Measurements from ENCODE around the gene SLC9A9. TPM values are rescaled to one million over a fixed set of nuclear protein-coding genes. Genes with fewer than 3 reads are reported as not detected.

SLC9A9 gene
- total and polyA plus RNA-seq, 12 donors, result 1.3 to 8.4 (median 3.0) TPM

- peaks cover 0 to 13% (median 0%) of the 10 kb centered on the region in 9 donors for H3K4me1 ChIP-seq
- intact Hi-C loops (cut with DNase I), result no loop called here
- H3K9me3 ChIP-seq, result peaks cover 0 to 9% (median 0%) of the 10 kb centered on the region in 11 donors
- H3K27ac ChIP-seq, result no peak overlapping the region
- H3K27me3 ChIP-seq, result no peaks in the 10 kb centered on the region
- DNase-seq, result no peak
- no peaks in the 10 kb centered on the region for H3K36me3 ChIP-seq
- TF ChIP-seq, protein P1, sequence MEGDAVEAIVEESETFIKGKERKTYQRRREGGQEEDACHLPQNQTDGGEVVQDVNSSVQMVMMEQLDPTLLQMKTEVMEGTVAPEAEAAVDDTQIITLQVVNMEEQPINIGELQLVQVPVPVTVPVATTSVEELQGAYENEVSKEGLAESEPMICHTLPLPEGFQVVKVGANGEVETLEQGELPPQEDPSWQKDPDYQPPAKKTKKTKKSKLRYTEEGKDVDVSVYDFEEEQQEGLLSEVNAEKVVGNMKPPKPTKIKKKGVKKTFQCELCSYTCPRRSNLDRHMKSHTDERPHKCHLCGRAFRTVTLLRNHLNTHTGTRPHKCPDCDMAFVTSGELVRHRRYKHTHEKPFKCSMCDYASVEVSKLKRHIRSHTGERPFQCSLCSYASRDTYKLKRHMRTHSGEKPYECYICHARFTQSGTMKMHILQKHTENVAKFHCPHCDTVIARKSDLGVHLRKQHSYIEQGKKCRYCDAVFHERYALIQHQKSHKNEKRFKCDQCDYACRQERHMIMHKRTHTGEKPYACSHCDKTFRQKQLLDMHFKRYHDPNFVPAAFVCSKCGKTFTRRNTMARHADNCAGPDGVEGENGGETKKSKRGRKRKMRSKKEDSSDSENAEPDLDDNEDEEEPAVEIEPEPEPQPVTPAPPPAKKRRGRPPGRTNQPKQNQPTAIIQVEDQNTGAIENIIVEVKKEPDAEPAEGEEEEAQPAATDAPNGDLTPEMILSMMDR (IDR thresholded peaks at IDR 0.05), result no peak
- no peak overlapping the region for H3K4me3 ChIP-seq
- 84 to 88% methylated on average over 4 of the region's 4 CpGs for WGBS, 2 donors
- ATAC-seq, result no peak
These were observed 489.3 kb downstream of the SLC9A9 start for GRCh38 chr3:143358793-143359491.

GRCh38 chr3:143358155-143358792, 490.0 kb downstream of the SLC9A9 start:
- ATAC-seq (peak in 2 of 8 donors; percentile 63 to 69), DNase-seq (no peak)
- TF ChIP-seq, protein P1 (IDR thresholded peaks at IDR 0.05), result no peak
- 45 to 49% methylated on average over 2 of the region's 2 CpGs for WGBS, 2 donors
- Histone ChIP-seq H3K4me3 (no peak overlapping the region), H3K4me1 (peaks cover 0 to 13% (median 0%) of the 10 kb centered on the region in 9 donors), H3K27me3 (no peaks in the 10 kb centered on the region), H3K36me3 (no peaks in the 10 kb centered on the region), H3K27ac (no peak overlapping the region), H3K9me3 (peaks cover 0 to 9% (median 0%) of the 10 kb centered on the region in 11 donors)
- intact Hi-C loops (cut with DNase I), result no loop called here

GRCh38 chr3:143357700-143358099, 490.6 kb downstream of the SLC9A9 start:
- WGBS, 2 donors, result 89 to 91% methylated on average over 3 of the region's 3 CpGs

GRCh38 chr3:143356839-143357238, 491.4 kb downstream of the SLC9A9 start:
- Histone ChIP-seq H3K36me3 (no peaks in the 10 kb centered on the region), H3K27me3 (no peaks in the 10 kb centered on the region), H3K4me3 (no peak overlapping the region), H3K27ac (no peak overlapping the region), H3K9me3 (peaks cover 0 to 9% (median 0%) of the 10 kb centered on the region in 11 donors), H3K4me1 (peaks cover 0 to 23% (median 2%) of the 10 kb centered on the region in 9 donors)
- intact Hi-C loops (cut with DNase I), result no loop called here
- no peak for ATAC-seq
- WGBS, 2 donors, result 95% methylated on average over 1 of the region's 1 CpG
- TF ChIP-seq, protein P1 (IDR thresholded peaks at IDR 0.05), result no peak
- DNase-seq, result no peak

More at GRCh38 chr3:143357700-143358099, 490.6 kb downstream of the SLC9A9 start:
- ATAC-seq, result no peak
- no peak overlapping the region for H3K4me3 ChIP-seq
- peaks cover 0 to 17% (median 0%) of the 10 kb centered on the region in 9 donors for H3K4me1 ChIP-seq
- H3K9me3 ChIP-seq, result peaks cover 0 to 9% (median 0%) of the 10 kb centered on the region in 11 donors
- H3K27ac ChIP-seq, result no peak overlapping the region
- H3K36me3 ChIP-seq, result no peaks in the 10 kb centered on the region
- intact Hi-C loops (cut with DNase I), result no loop called here
- TF ChIP-seq, protein P1 (IDR thresholded peaks at IDR 0.05), result no peak
- H3K27me3 ChIP-seq, result no peaks in the 10 kb centered on the region
- DNase-seq, result no peak

Data from heart right ventricle (tissue), 16 donors.